ENCODE results near the gene UQCC2.
A peak's percentile ranks its signal among the peaks of the same experiment; 100 is the strongest.

Gene UQCC2

GRCh38 chr6:33670971-33671743, 40.3 kb downstream of the UQCC2 start:
- DNase-seq, result no peak

DNA sequence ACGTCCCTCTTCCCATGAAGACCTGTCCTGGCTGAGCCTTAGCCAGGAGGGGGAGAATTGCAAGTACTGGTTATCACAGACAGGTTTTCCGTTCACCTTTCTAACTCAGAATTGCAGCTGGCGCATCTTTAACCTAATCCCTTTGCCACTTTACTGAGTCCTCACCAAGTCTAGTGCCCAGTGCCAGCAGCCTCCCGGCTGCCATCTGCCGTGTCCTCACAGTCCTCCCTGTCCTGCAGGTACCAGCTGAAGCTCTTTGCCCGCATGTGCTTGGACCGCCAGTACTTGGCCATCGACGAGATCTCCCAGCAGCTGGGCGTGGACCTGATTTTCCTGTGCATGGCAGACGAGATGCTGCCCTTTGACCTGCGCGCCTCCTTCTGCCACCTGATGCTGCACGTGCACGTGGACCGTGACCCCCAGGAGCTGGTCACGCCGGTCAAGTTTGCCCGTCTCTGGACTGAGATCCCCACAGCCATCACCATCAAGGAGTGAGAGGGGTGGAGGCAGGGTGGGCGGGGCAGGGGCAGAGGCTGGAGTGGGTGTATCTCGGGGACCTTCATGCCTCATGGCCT, 41.3 kb downstream of the UQCC2 start:
- no peak for DNase-seq

DNA sequence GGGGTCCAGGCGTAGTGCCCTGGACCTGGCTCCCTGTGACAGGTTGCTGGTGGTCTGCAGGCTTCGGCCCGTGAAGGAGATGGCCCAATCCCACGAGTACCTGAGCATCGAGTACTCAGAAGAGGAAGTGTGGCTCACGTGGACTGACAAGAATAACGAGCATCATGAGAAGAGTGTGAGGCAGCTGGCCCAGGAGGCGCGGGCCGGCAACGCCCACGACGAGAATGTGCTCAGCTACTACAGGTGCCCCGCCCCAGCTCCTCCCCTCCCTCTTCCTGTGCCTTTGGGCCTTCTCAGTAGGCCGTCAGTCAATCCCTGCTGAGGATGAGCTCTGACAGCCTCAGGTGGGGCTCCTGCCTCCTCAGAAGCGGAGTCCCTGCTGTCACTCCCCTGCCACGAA, 42.6 kb downstream of the UQCC2 start:
- DNase-seq, result no peak

DNA sequence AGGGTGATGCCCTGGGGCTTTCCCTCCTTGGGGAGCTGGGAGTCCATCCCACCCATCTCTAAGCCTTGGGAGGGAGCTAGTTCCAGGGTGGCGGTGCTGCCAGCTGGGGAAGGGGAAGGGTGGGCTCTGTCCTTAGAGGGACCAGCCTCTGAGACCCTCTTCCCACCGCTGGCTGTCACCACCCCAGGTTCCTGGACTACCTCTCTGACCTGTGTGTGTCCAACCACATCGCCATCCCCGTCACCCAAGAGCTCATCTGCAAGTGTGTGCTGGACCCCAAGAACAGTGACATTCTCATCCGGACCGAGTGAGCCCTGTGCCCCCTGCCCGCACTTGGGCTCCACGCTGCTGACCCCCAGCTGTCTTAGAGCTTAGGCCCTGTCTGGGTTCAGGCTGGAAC, 43.2 kb downstream of the UQCC2 start:
- no peak for DNase-seq

DNA sequence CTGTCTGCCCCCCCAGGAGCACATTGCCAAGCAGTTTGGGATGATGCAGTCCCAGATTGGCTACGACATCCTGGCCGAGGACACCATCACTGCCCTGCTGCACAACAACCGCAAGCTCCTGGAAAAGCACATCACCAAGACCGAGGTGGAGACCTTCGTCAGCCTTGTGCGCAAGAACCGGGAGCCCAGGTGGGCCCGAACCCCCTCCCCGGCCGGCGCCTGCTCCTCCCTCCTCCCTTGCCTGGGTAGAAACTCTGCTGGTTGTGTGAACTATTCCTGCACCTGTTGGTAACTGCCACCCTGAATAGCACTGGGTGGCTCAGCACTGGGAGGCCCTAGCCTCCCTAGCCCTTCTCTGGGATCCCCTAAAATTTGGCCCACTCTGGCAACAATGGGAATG, 43.7 kb downstream of the UQCC2 start:
- no peak for DNase-seq

DNA sequence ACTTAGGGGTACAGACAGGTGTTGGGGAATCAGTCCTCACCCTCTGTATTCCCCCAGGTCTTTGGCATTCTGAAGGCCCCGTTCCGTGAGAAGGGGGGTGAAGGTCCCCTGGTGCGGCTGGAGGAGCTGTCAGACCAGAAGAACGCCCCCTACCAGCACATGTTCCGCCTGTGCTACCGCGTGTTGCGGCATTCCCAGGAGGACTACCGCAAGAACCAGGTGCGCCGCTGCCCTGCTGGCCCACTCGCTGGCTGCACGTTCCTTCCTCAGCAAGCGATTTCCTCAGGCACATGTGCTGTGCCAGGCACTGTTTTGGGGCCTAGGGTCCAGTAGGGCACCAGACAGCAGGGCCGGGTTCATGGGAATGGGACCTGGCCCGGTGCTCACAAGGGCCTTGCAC, 44.4 kb downstream of the UQCC2 start:
- no peak for DNase-seq

- no peak for DNase-seq
These were observed 45.5 kb downstream of the UQCC2 start for GRCh38 chr6:33665957-33666356.

- DNase-seq, result no peak
These were observed 46.9 kb downstream of the UQCC2 start for GRCh38 chr6:33664506-33665057.

- DNase-seq, result no peak
These were observed 47.6 kb downstream of the UQCC2 start for GRCh38 chr6:33663727-33664449.

DNA sequence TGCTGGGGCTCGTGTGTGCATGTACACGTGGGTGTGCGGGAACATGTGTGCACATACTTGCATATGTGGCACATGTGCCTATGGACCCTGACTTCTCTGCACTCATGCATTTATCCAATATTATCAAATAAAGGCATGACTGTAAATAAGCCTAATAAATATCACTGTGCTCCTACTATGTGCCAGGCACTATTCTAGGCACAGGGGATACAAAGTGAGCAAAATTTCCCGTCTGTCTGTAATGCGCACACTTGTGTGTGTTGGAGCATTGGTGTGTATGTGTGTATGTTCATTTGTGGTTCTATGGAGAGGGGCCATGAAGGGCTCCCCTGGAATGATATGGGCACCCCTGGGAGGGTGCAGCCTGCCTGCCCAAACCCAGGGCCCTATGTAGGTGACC, 48.5 kb downstream of the UQCC2 start:
- no peak for DNase-seq

- DNase-seq, result no peak
These were observed 49.2 kb downstream of the UQCC2 start for GRCh38 chr6:33662318-33662717.

GRCh38 chr6:33661106-33661838, 50.2 kb downstream of the UQCC2 start:
- no peak for DNase-seq

- no peak for DNase-seq
These were observed 51.5 kb downstream of the UQCC2 start for GRCh38 chr6:33659986-33660385.

DNA sequence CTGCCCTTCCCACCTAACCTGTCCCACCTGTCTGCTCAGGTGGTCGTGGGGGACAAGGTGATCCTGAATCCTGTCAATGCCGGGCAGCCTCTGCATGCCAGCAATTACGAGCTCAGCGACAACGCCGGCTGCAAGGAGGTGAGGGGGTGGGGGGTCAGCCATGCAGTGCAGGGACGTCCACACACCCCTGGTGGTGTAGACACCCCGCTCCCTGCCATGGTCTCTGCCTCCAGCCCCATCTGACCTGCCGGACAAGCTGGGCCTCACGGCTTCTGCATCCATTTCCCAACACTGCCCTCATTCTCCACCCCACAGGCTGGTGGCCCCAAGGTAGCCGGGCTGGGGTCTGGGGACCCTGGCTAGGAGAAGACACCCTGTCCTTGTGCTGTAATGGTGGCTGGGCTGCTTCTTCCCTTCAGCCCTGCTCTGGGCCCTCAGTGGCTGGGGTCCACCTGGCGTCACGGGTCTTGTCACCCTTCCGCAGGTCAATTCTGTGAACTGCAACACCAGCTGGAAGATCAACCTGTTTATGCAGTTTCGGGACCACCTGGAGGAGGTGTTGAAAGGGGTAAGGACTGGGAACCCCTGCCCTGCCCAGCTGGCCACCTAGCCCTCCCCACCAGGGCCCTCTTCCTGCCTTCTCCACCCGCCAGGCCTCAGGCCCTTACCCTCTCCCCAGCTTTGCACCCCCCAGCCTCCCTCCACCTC, 52.4 kb downstream of the UQCC2 start:
- no peak for DNase-seq

DNA sequence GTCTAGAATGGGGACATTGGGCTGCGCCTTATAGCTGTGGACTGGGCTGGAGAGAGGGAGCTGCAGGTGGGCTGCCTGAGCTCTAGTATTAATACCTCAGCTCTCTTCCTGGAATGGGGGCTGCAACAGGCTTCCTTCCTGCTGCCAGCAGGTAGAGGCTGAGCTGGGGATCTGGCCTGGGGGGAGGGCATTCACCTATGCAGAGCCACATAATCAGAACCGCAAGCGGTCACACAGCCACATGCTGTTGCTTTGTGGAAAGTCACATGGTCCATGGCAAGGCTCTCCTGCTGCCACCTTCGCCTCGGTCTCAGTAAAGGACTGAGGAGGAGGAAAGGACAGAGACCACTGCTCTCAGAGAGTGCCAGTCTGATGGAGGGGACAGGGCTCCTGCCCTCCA, 54.7 kb downstream of the UQCC2 start:
- DNase-seq, result no peak

DNA sequence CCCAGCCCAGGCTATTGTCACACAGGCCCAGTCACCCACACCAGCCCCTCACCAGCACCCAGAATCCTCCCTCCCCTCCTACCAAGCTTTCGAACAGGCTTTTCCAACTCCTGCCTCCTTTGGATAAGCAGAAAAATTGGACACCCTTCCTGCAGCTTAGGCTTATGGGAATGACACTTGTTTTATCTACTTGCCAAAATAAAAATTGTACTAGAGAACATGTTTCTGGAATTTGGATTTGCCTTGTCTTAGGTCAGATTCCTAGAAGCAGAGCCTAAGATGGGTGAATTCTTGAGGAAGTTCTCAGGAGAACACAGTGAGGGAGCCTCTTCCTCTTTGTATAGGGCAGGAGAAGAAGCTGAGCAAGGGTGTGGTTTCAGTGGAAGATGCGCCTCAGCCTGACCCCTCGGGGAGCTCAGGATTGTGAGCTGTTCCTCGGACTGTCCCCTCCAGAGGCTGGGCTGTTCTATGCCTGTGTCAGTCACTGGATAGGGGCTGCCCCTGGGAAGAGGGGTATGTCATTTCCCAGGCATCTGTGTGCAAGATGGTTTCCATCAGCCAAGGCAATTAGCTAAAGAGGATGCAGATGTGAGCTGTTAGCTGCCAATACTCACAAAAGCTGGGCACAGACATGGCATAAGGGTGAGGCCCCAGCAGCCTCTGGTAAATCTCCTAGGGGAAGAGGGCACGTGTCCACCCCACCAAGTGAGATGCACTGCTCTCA, 56.5 kb downstream of the UQCC2 start:
- peak; percentile 58 for DNase-seq

GRCh38 chr6:33652002-33652401, 59.5 kb downstream of the UQCC2 start:
- DNase-seq, result no peak

GRCh38 chr6:33651403-33651802, 60.1 kb downstream of the UQCC2 start:
- no peak for DNase-seq
